Peyer's patch (tissue), 4 donors: Measurements from ENCODE around the gene NDNF. TPM values are rescaled to one million over a fixed set of nuclear protein-coding genes. Genes with fewer than 3 reads are reported as not detected.

Source experiments
- DNase-seq, 3 donors: peaks; one replicate each; pipeline ENCODE4 v3.0.0-alpha.2; 2017 to 2019
- H3K27ac ChIP-seq, 4 donors: fragments of 200-600 bp; sonication (generic); one replicate each; pipeline ENCODE4 v1.5.1; 2016 to 2019
- H3K27me3 ChIP-seq, 2 donors: fragments of 200-600 bp; sonication (generic); one replicate each; pipeline ENCODE4 v1.5.1; 2019
- H3K36me3 ChIP-seq, 3 donors: fragments of 200-600 bp; sonication (generic); one replicate each; pipeline ENCODE4 v1.5.1; 2016 to 2019
- H3K4me1 ChIP-seq, 4 donors: fragments of 200-600 bp; sonication (generic); one replicate each; pipeline ENCODE4 v1.5.1; 2016 to 2019
- H3K4me3 ChIP-seq, 4 donors: fragments of 200-600 bp; sonication (generic); 1 replicate in 3 of 4; 2 replicates in 1 of 4; pipeline ENCODE4 v1.5.1; 2016 to 2019; ENCODE audit warnings: mild to moderate bottlenecking in 1 of 4
- H3K9me3 ChIP-seq, 4 donors: fragments of 200-600 bp; sonication (generic); one replicate each; pipeline ENCODE4 v1.5.1; 2016 to 2019; ENCODE audit warnings: mild to moderate bottlenecking in 1 of 4
- POLR2A ChIP-seq, 2 donors: fragments of 450-650 bp; IDR thresholded peaks; one replicate each; pipeline ENCODE4 v1.5.1; 2017; ENCODE audit warnings: antibody characterized with exemption in 2 of 2, mild to moderate bottlenecking in 2 of 2, moderate library complexity in 2 of 2
- total RNA-seq, 4 donors: library from RNA; depleted of rRNA; stranded (reverse); fragments of >200 nt; gene quantifications; one replicate each; pipeline ENCODE4 v1.1.0, GENCODE V29; 2016
- TF ChIP-seq, protein P1 (sequence below), 6 experiments: fragments of 450-650 bp in 4 of 6; fragments of 200-600 bp in 2 of 6; sonication (generic) in 1 of 6; IDR thresholded peaks; one replicate each; pipeline ENCODE4 v1.5.1; 2017 to 2019; ENCODE audit warnings: antibody characterized with exemption in 6 of 6, mild to moderate bottlenecking in 3 of 6, moderate library complexity in 1 of 6

Gene NDNF
- total RNA-seq, 4 donors from 2014 or later, result 0.70 to 2.9 (median 2.3) TPM; not detected in 1

- H3K27ac ChIP-seq, result no peak overlapping the region
- no peaks in the 10 kb centered on the region for H3K4me1 ChIP-seq
- H3K27me3 ChIP-seq, result no peaks in the 10 kb centered on the region
- no peaks in the 10 kb centered on the region for H3K9me3 ChIP-seq
- H3K4me3 ChIP-seq, result no peak overlapping the region
- DNase-seq, result no peak
- no peak for TF ChIP-seq POLR2A (IDR thresholded peaks at IDR 0.05)
- TF ChIP-seq, protein P1, sequence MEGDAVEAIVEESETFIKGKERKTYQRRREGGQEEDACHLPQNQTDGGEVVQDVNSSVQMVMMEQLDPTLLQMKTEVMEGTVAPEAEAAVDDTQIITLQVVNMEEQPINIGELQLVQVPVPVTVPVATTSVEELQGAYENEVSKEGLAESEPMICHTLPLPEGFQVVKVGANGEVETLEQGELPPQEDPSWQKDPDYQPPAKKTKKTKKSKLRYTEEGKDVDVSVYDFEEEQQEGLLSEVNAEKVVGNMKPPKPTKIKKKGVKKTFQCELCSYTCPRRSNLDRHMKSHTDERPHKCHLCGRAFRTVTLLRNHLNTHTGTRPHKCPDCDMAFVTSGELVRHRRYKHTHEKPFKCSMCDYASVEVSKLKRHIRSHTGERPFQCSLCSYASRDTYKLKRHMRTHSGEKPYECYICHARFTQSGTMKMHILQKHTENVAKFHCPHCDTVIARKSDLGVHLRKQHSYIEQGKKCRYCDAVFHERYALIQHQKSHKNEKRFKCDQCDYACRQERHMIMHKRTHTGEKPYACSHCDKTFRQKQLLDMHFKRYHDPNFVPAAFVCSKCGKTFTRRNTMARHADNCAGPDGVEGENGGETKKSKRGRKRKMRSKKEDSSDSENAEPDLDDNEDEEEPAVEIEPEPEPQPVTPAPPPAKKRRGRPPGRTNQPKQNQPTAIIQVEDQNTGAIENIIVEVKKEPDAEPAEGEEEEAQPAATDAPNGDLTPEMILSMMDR (IDR thresholded peaks at IDR 0.05), result no peak
- H3K36me3 ChIP-seq, result no peaks in the 10 kb centered on the region
These were observed 36.2 kb upstream of the NDNF start for GRCh38 chr4:121108557-121108956.

DNA sequence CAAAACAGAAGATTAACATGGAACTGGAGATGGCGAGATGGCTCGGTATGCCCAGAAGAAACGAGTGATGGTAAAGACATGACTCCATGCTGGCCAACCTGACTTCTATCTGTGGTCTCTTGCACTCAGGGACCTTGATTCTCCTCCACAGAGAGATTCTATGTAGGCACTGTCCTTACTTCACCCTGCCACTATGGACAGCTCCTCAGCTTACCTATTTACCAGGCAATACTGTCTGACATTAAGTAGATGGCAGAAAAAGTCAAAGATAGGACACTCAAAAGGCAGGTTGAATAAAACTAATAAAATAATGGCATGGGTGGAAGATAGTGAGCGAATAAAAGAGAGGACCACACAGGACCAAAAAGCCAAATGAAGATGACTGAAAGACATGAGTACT lies 35.2 kb upstream of the NDNF start:
- Histone ChIP-seq H3K4me1 (no peaks in the 10 kb centered on the region), H3K36me3 (no peaks in the 10 kb centered on the region), H3K9me3 (no peaks in the 10 kb centered on the region), H3K27ac (no peak overlapping the region), H3K27me3 (no peaks in the 10 kb centered on the region), H3K4me3 (no peak overlapping the region)
- TF ChIP-seq, protein P1 (IDR thresholded peaks at IDR 0.05), result no peak
- TF ChIP-seq POLR2A (IDR thresholded peaks at IDR 0.05), result no peak
- no peak for DNase-seq

DNA sequence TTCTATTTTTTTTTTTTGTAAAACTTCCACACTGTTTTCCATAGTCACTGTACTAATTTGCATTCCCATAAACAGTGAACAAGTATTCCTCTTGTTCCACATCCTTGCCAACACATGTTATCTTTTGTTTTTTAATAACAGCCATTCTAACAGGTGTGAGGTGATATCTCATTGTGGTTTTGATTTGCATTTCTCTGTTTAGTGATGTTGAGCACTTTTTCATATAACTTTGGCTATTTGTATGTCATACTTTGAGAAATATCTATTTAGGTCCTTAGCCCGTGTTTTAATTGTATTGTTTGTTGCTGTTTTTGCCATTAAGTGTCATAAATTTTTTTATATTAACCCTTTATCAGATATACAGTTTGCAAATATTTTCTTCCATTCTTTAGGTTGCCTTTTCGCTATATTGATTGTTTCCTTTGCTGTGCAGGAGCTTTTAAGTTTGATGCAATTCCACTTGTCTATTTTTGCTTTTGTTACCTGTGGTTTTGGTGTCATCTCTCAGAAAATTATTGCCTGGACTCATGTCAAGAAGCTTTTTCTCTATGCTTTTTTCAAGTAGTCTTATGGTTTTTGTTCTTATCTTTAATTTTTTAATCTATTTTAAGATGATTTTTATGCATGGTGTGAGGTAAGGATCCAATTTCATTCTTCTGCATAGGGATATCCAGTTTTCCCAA lies 27.9 kb upstream of the NDNF start:
- Histone ChIP-seq H3K36me3 (no peaks in the 10 kb centered on the region), H3K27me3 (no peaks in the 10 kb centered on the region), H3K4me3 (no peak overlapping the region), H3K9me3 (no peaks in the 10 kb centered on the region), H3K27ac (no peak overlapping the region), H3K4me1 (no peaks in the 10 kb centered on the region)
- no peak for DNase-seq
- TF ChIP-seq, protein P1 (IDR thresholded peaks at IDR 0.05), result no peak
- no peak for TF ChIP-seq POLR2A (IDR thresholded peaks at IDR 0.05)

DNA sequence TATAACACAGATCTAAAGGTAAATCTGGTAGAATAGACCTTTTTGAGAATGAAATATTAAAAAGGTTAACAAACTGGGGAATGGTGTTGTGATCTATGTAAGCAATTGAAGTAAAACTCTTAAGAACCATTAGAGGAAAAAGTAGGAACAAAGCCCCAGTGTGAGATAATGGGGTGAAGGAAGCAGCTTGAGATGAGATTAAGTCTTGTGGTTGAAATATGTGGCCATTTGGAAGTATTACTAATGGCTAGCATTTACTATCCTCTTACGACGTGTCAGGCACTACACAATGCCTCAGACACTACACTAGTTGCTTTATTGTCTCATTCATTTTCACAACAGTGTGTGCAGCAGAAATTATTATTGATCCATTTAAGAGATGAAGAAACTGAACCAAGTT lies 25.9 kb upstream of the NDNF start:
- no peaks in the 10 kb centered on the region for H3K36me3 ChIP-seq
- H3K4me3 ChIP-seq, result no peak overlapping the region
- no peaks in the 10 kb centered on the region for H3K4me1 ChIP-seq
- no peak for TF ChIP-seq POLR2A (IDR thresholded peaks at IDR 0.05)
- TF ChIP-seq, protein P1 (IDR thresholded peaks at IDR 0.05), result no peak
- no peak overlapping the region for H3K27ac ChIP-seq
- H3K9me3 ChIP-seq, result no peaks in the 10 kb centered on the region
- H3K27me3 ChIP-seq, result no peaks in the 10 kb centered on the region
- no peak for DNase-seq

GRCh38 chr4:121096629-121097028 lies 24.3 kb upstream of the NDNF start:
- Histone ChIP-seq H3K27ac (no peak overlapping the region), H3K4me3 (no peak overlapping the region), H3K9me3 (no peaks in the 10 kb centered on the region), H3K36me3 (no peaks in the 10 kb centered on the region), H3K27me3 (no peaks in the 10 kb centered on the region), H3K4me1 (no peaks in the 10 kb centered on the region)
- no peak for DNase-seq
- TF ChIP-seq POLR2A (IDR thresholded peaks at IDR 0.05), result no peak
- TF ChIP-seq, protein P1 (IDR thresholded peaks at IDR 0.05), result peak in 5 of 6 experiments; percentile 29 to 48 (median 44)
